GM18907 (cell line): ENCODE results near the gene COA8.
A peak's percentile ranks its signal among the peaks of the same experiment; 100 is the strongest.

ENCODE experiments used
- ATAC-seq: cut with Tn5 transposase; IDR thresholded peaks from one replicate; pipeline ENCODE4 v1.9.1; 2021; ENCODE audit warnings: mild to moderate bottlenecking, moderate library complexity; ENCODE audit not compliant: unreplicated experiment

Gene COA8

GRCh38 chr14:103619057-103619456 is 56.3 kb downstream of the COA8 start:
- no peak for ATAC-seq

GRCh38 chr14:103621860-103622259 is 59.1 kb downstream of the COA8 start:
- ATAC-seq, result no peak

GRCh38 chr14:103623308-103623707 is 60.5 kb downstream of the COA8 start:
- no peak for ATAC-seq

GRCh38 chr14:103623883-103624482 is 61.2 kb downstream of the COA8 start:
- ATAC-seq, result no peak

GRCh38 chr14:103624860-103625259 is 62.1 kb downstream of the COA8 start:
- no peak for ATAC-seq

- no peak for ATAC-seq
These were observed 62.8 kb downstream of the COA8 start for GRCh38 chr14:103625356-103626095.

GRCh38 chr14:103626146-103626850 is 63.5 kb downstream of the COA8 start:
- no peak for ATAC-seq

- ATAC-seq, result no peak
These were observed 64.6 kb downstream of the COA8 start for GRCh38 chr14:103627073-103628025.

GRCh38 chr14:103628221-103628683 is 65.5 kb downstream of the COA8 start:
- no peak for ATAC-seq

GRCh38 chr14:103628684-103629502 is 66.1 kb downstream of the COA8 start, which contains the start of gene KLC1:
TSS of gene KLC1 (plus strand) at chr14:103629211. CDS start at chr14:103654565, 25,354 bp downstream.
- ATAC-seq, result peak; percentile 54

- ATAC-seq, result peak; percentile 17
These were observed 66.9 kb downstream of the COA8 start for GRCh38 chr14:103629503-103630121.

- ATAC-seq, result no peak
These were observed 67.8 kb downstream of the COA8 start for GRCh38 chr14:103630364-103631108.

GRCh38 chr14:103633391-103633790 is 70.6 kb downstream of the COA8 start:
- ATAC-seq, result no peak

- no peak for ATAC-seq
These were observed 71.4 kb downstream of the COA8 start for GRCh38 chr14:103634156-103634555.

- ATAC-seq, result no peak
These were observed 75.8 kb downstream of the COA8 start for GRCh38 chr14:103638594-103638993.
